ENCODE data around the gene PCBP4. TPM values are rescaled to one million over a fixed set of nuclear protein-coding genes. Genes with fewer than 3 reads are reported as not detected.

Gene PCBP4
- total RNA-seq, 1 experiment from 2014 or later = 48.8 TPM

DNA sequence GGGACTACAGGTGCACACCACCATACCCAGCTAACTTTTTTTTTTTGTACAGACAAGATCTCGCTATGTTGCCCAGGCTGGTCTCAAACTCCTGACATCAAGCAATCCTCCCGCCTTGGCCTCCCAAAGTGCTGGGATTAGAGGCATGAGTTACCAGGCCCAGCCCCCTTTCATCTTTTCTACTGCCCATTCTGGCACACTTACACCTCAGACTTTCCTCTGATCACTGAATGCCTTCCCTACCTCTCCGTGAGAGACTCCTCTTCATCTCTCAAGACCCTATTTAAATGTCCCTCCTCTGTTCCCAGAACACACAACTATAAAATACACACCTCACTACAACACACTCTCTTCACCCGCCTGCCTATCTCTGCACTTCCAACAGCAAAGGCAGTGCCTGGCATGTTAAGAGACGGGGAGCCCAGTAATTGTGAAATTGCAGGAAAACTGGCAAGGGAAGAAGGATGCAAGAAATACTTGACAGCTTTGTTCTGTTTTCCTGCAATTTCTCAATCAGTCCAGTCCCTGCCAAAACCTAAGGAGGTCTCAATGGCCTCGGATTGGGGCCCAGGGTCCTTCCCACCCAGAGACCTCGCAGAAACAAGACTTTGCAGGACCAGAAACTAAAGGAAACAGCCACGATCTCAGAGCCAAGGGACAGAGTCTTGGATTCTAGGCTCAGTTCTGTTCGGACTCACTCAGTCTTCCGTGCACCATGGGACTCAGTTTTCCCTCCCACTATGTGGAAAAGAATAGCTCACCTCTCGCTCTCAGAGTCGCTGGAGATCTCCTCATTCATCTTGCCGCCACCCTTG lies 26.4 kb downstream of the PCBP4 start:
- H2AFZ ChIP-seq (ENCODE audit: low read depth, low read length, poor library complexity, severe bottlenecking) = no peak overlapping the region
- peaks cover 10 to 34% of the 10 kb centered on the region in 2 experiments for H3K36me3 ChIP-seq (ENCODE audit: control insufficient read depth in 1 of 2, insufficient read depth in 2 of 2, low read length in 2 of 2)
- POLR2A ChIA-PET = interaction anchor here (0.6 to 2.3 kb wide), 8 partner anchors 8 to 52 kb away, joined by 3 to 31 read pairs (median 4); partner anchors contain the start of genes ABHD14B and ACY1
- ATAC-seq (no peak), DNase-seq (ENCODE audit: low read depth, low spot score) (no peak)
- RAD21 ChIA-PET (ENCODE audit: low non-redundant PET in 1 of 2, low total read pairs in 2 of 2, uncharacterized antibody in 2 of 2, unreplicated experiment in 2 of 2) = interaction anchor here (0.6 to 1.9 kb wide), 5 partner anchors 33 to 116 kb away, joined by 3 to 7 read pairs (median 4); partner anchors contain the start of genes ABHD14B (in 1 of the 2) and RPL29 (in 1 of the 2)
- TSS peak; percentile 66 for BruUV-seq (replicated peaks)
- peaks cover 51% of the 10 kb centered on the region for H3K79me2 ChIP-seq (ENCODE audit: insufficient read depth, low read length)
- peak overlapping the region; percentile 82 to 89 for H3K4me3 ChIP-seq (replicated peaks in 1 of 2; ENCODE audit: low read depth in 1 of 2, low read length in 2 of 2)
- 0 out of 2 replicates have a peak, but pooled peaks cover 4% of the 10 kb centered on the region for H4K20me1 ChIP-seq (ENCODE audit: insufficient read depth)
- H3K9me2 ChIP-seq (ENCODE audit: insufficient read depth) = no peaks in the 10 kb centered on the region
- H3K9ac ChIP-seq (ENCODE audit: low read length) = peak overlapping the region; percentile 85
- H3K4me2 ChIP-seq (ENCODE audit: low read length) = peak overlapping the region; percentile 100
- intact Hi-C loops (cut with micrococcal nuclease) = loop anchor here (5.0 kb wide), 1 partner anchor 211 kb away; the partner anchor contains the start of gene POC1A
- H3K27ac ChIP-seq (ENCODE audit: low read depth, low read length) = peak overlapping the region; percentile 62
- H3K27me3 ChIP-seq (ENCODE audit: insufficient read depth, low read length) = no peaks in the 10 kb centered on the region
- no peaks in the 10 kb centered on the region for H3K9me3 ChIP-seq (ENCODE audit: control insufficient read depth in 1 of 2, insufficient read depth in 1 of 2, low read depth in 1 of 2, low read length in 2 of 2)
- H3K4me1 ChIP-seq (ENCODE audit: control insufficient read depth in 1 of 2, insufficient read depth in 2 of 2, low read length in 2 of 2) = peaks cover 23 to 29% of the 10 kb centered on the region in 2 experiments
- CTCF ChIA-PET = interaction anchor here (0.6 to 2.4 kb wide), 21 partner anchors 9 to 439 kb away, joined by 3 to 46 read pairs (median 4); partner anchors contain the start of genes ABHD14A, ABHD14B, ACY1 and IQCF1
- TF ChIP-seq ZFX (IDR thresholded peaks at IDR 0.05) (no peak), TCF7L2 (IDR thresholded peaks at IDR 0.05; ENCODE audit: borderline replicate concordance, extremely low read depth, insufficient read depth, insufficient read length) (no peak), CBX3 (IDR thresholded peaks at IDR 0.05; ENCODE audit: low read depth) (no peak), CTCF (IDR thresholded peaks at IDR 0.05 in 2 of 3, conservative IDR thresholded peaks at IDR 0.05 in 1 of 3; ENCODE audit: borderline replicate concordance in 1 of 3, insufficient read depth in 1 of 3, low read depth in 2 of 3, low read length in 2 of 3) (no peak), ZNF274 (IDR thresholded peaks at IDR 0.05; ENCODE audit: low read depth, low read length) (no peak), EGR1 (IDR thresholded peaks at IDR 0.05; ENCODE audit: low read depth) (no peak), FOSL1 (IDR thresholded peaks at IDR 0.05; ENCODE audit: low read depth) (no peak), RAD21 (IDR thresholded peaks at IDR 0.05; ENCODE audit: low read depth) (no peak), POLR2AphosphoS5 (IDR thresholded peaks at IDR 0.05; ENCODE audit: low read depth, low read length) (no peak), MAX (IDR thresholded peaks at IDR 0.05) (no peak), ELF1 (IDR thresholded peaks at IDR 0.05; ENCODE audit: borderline replicate concordance, low read depth) (no peak), SP1 (IDR thresholded peaks at IDR 0.05; ENCODE audit: low read depth) (no peak), SRF (IDR thresholded peaks at IDR 0.05; ENCODE audit: low read depth) (no peak), YY1 (IDR thresholded peaks at IDR 0.05; ENCODE audit: extremely low read depth, insufficient replicate concordance, low read depth, low read length) (no peak), JUND (IDR thresholded peaks at IDR 0.05) (no peak), REST (IDR thresholded peaks at IDR 0.05; ENCODE audit: low read depth) (no peak), SIN3A (IDR thresholded peaks at IDR 0.05; ENCODE audit: low read depth) (no peak)
- TF ChIP-seq, protein P1, sequence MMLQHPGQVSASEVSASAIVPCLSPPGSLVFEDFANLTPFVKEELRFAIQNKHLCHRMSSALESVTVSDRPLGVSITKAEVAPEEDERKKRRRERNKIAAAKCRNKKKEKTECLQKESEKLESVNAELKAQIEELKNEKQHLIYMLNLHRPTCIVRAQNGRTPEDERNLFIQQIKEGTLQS (IDR thresholded peaks at IDR 0.05) = no peak
